ENCODE data around the gene ULK3. TPM values are rescaled to one million over a fixed set of nuclear protein-coding genes. Genes with fewer than 3 reads are reported as not detected.

The ULK3 gene
- total RNA-seq, 1 donor from 2014 or later: 17.4 TPM

- DNase-seq (ENCODE audit: low read depth) (no peak), FAIRE-seq (no peak)
- H3K27me3 ChIP-seq (ENCODE audit: control insufficient read depth, insufficient read depth, low read length): no peaks in the 10 kb centered on the region
- TF ChIP-seq CTCF (IDR thresholded peaks at IDR 0.05; ENCODE audit: insufficient read depth, low read length, severe bottlenecking): no peak
- no peak overlapping the region for H3K4me3 ChIP-seq (ENCODE audit: low read depth, low read length)
- H3K36me3 ChIP-seq (ENCODE audit: control insufficient read depth, insufficient read depth, low read length): peaks cover 19% of the 10 kb centered on the region
Observed at GRCh38 chr15:74856537-74856936, 13.6 kb upstream of the ULK3 start.

DNA sequence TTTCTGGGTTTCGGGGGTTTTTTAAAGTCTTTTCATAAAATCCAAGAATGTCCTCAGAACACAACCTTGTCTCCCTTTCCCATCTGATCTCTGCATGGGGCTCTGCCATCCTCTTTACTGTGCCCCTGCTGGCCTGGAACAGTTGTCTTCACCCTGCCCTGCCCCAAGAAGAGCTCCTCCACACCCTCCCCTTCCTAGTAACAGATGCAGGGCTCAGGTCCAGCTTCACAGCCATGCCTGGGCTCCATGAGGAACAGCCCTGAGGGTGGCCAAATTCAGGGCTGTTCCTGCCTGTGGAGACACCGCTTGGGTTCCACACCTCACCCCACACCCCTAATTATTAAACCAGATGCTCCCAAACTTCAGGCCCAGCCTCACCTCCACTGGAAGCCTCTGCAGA, 12.9 kb upstream of the ULK3 start:
- FAIRE-seq (no peak), DNase-seq (ENCODE audit: low read depth) (no peak)
- Histone ChIP-seq H3K36me3 (ENCODE audit: control insufficient read depth, insufficient read depth, low read length) (peaks cover 24% of the 10 kb centered on the region), H3K4me3 (ENCODE audit: low read depth, low read length) (no peak overlapping the region), H3K27me3 (ENCODE audit: control insufficient read depth, insufficient read depth, low read length) (no peaks in the 10 kb centered on the region)
- TF ChIP-seq CTCF (IDR thresholded peaks at IDR 0.05; ENCODE audit: insufficient read depth, low read length, severe bottlenecking): no peak

DNA sequence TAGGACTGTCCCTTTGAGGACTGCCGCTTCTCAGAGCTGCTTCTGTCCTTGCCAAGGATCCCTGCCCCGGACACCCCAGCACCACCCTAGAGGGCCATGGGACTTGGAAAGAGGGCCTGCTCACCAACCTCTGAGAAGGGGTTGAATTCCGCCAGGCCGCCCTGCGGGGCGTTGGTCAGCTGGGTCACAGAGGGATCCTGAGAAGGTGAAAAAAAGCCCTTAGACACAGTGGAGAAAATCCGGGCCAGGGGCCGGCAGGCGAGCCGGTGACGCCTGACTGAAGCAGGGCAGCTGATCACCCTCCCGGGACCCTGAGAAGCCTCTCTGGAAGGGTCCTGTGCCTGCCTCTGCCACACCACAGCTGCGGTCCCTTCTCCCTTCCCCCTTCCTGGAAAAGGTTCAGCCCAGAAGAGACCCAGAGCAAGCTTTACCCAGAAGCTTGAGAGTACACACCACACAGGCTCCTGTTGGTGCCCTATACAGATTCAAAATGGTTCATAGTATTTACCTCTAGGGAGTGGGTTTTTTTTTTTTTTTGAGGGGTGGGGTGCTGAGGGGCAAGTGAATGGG, 11.6 kb upstream of the ULK3 start:
- peaks cover 28% of the 10 kb centered on the region for H3K36me3 ChIP-seq (ENCODE audit: control insufficient read depth, insufficient read depth, low read length)
- FAIRE-seq (no peak), DNase-seq (ENCODE audit: low read depth) (no peak)
- no peak for TF ChIP-seq CTCF (IDR thresholded peaks at IDR 0.05; ENCODE audit: insufficient read depth, low read length, severe bottlenecking)
- no peak overlapping the region for H3K4me3 ChIP-seq (ENCODE audit: low read depth, low read length)
- H3K27me3 ChIP-seq (ENCODE audit: control insufficient read depth, insufficient read depth, low read length): no peaks in the 10 kb centered on the region

GRCh38 chr15:74851960-74852359, 9.0 kb upstream of the ULK3 start:
- DNase-seq (ENCODE audit: low read depth) (no peak), FAIRE-seq (no peak)
- no peak for TF ChIP-seq CTCF (IDR thresholded peaks at IDR 0.05; ENCODE audit: insufficient read depth, low read length, severe bottlenecking)
- Histone ChIP-seq H3K27me3 (ENCODE audit: control insufficient read depth, insufficient read depth, low read length) (no peaks in the 10 kb centered on the region), H3K36me3 (ENCODE audit: control insufficient read depth, insufficient read depth, low read length) (peaks cover 32% of the 10 kb centered on the region), H3K4me3 (ENCODE audit: low read depth, low read length) (no peak overlapping the region)

- FAIRE-seq: no peak
- Histone ChIP-seq H3K27me3 (ENCODE audit: control insufficient read depth, insufficient read depth, low read length) (no peaks in the 10 kb centered on the region), H3K36me3 (ENCODE audit: control insufficient read depth, insufficient read depth, low read length) (peaks cover 34% of the 10 kb centered on the region), H3K4me3 (ENCODE audit: low read depth, low read length) (no peak overlapping the region)
- no peak for DNase-seq (ENCODE audit: low read depth)
- no peak for TF ChIP-seq CTCF (IDR thresholded peaks at IDR 0.05; ENCODE audit: insufficient read depth, low read length, severe bottlenecking)
Observed at GRCh38 chr15:74850393-74850792, 7.4 kb upstream of the ULK3 start.

- FAIRE-seq: no peak
- Histone ChIP-seq H3K27me3 (ENCODE audit: control insufficient read depth, insufficient read depth, low read length) (no peaks in the 10 kb centered on the region), H3K36me3 (ENCODE audit: control insufficient read depth, insufficient read depth, low read length) (peaks cover 27% of the 10 kb centered on the region), H3K4me3 (ENCODE audit: low read depth, low read length) (no peak overlapping the region)
- no peak for TF ChIP-seq CTCF (IDR thresholded peaks at IDR 0.05; ENCODE audit: insufficient read depth, low read length, severe bottlenecking)
- DNase-seq (ENCODE audit: low read depth): no peak
Observed at GRCh38 chr15:74847432-74847831, 4.5 kb upstream of the ULK3 start.

Data from bronchial epithelial cell (primary cell).